Measurements from ENCODE around the gene TUBGCP6. TPM values are rescaled to one million over a fixed set of nuclear protein-coding genes. Genes with fewer than 3 reads are reported as not detected.
"Not testable (repeated sequence)": the region's sequence is repeated elsewhere in the genome, so short reads cannot be mapped to it uniquely, and the experiment has no call there.

Gene TUBGCP6
- total RNA-seq, 1 donor from 2014 or later, result 48.5 TPM

DNA sequence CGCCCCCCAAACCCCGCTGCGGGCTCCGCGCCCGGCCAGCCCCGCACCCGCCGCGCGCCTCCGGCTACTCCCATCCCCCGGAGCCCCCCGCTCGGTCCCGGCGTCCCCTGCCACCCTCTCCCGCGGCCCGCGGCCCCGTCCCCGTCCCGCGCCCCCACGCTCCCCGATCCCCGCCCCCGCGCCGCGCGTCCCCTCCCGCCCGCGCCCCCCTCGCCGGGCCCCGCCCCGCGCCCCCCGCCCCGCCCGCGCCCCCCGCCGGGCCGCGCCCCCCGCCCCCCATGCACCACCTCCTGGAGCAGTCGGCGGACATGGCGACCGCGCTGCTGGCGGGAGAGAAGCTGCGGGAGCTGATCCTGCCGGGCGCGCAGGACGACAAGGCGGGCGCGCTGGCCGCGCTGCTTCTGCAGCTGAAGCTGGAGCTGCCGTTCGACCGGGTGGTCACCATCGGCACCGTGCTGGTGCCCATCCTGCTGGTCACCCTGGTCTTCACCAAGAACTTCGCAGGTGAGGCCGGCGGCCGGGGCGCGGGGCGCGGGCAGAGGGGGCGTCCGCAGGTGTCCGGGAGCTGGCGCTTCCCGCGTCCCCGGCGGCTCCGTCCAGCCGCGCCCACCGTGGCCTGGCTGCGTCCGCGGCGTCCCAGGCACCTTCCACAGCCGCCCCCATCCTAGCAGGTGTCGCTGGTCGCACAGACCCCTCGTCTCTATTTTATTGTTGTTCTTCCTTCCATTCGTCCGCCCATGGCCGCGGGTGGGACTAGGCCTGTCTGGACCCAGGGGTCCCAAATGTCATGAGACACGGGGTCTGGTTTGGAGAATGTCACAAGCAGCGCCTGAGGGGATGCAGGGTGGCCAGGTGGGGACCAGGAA lies 74.1 kb downstream of the TUBGCP6 start, which contains the start of gene PANX2:
TSS of gene PANX2 (plus strand) at position 279 of the 866 bp plus-strand sequence. CDS start at position 279, 0 bp downstream.
- no peak within 1 kb of the TSS for H3K27ac Mint-ChIP-seq (ENCODE audit: unreplicated experiment)
- no peaks in the 10 kb centered on the region for H3K9me3 Mint-ChIP-seq (ENCODE audit: unreplicated experiment)
- H3K27me3 Mint-ChIP-seq (ENCODE audit: unreplicated experiment), result peaks cover 29% of the 10 kb centered on the region
- DNase-seq (ENCODE audit: low spot score), result no peak
- H3K4me3 Mint-ChIP-seq (ENCODE audit: unreplicated experiment), result peak within 1 kb of the TSS; percentile 85
- no peaks in the 10 kb centered on the region for H3K36me3 Mint-ChIP-seq (ENCODE audit: low read depth, unreplicated experiment)
- TF ChIP-seq, protein P1, sequence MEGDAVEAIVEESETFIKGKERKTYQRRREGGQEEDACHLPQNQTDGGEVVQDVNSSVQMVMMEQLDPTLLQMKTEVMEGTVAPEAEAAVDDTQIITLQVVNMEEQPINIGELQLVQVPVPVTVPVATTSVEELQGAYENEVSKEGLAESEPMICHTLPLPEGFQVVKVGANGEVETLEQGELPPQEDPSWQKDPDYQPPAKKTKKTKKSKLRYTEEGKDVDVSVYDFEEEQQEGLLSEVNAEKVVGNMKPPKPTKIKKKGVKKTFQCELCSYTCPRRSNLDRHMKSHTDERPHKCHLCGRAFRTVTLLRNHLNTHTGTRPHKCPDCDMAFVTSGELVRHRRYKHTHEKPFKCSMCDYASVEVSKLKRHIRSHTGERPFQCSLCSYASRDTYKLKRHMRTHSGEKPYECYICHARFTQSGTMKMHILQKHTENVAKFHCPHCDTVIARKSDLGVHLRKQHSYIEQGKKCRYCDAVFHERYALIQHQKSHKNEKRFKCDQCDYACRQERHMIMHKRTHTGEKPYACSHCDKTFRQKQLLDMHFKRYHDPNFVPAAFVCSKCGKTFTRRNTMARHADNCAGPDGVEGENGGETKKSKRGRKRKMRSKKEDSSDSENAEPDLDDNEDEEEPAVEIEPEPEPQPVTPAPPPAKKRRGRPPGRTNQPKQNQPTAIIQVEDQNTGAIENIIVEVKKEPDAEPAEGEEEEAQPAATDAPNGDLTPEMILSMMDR (IDR thresholded peaks at IDR 0.05; ENCODE audit: unreplicated experiment), result no peak
- H3K4me1 Mint-ChIP-seq (ENCODE audit: unreplicated experiment), result no peaks in the 10 kb centered on the region

DNA sequence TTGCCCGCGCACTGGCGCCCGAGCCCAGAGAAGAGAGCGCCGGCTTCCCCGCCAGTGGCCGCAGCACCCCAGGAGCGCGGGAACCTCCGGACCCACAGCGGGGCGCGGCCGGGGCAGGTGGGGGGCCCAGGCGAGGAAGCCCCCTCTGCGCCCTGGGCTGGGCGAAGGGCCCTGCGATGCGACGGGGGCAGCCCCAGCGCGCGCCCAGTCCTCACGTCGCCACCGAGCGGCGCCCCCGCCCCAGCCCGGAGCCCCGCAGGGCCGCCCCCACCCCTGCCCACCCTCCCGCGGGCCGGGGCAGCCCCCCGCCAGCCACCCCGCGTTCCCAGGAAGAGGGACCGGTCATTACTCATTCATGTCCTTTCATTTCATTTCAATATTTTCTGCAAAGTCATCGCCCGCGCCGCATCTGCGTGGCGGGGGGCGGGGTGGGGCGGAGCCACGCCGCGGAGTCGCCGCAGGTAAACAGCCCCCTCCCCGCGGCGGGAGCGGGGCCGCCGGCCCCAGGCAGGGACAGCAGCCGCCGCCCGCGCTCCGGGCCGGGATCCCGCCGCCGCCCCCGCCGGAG lies 75.0 kb downstream of the TUBGCP6 start:
- Mint-ChIP-seq H3K36me3 (ENCODE audit: low read depth, unreplicated experiment) (no peaks in the 10 kb centered on the region), H3K9me3 (ENCODE audit: unreplicated experiment) (no peaks in the 10 kb centered on the region), H3K27ac (ENCODE audit: unreplicated experiment) (no peak overlapping the region), H3K4me3 (ENCODE audit: unreplicated experiment) (no peak overlapping the region), H3K27me3 (ENCODE audit: unreplicated experiment) (peaks cover 31% of the 10 kb centered on the region), H3K4me1 (ENCODE audit: unreplicated experiment) (no peaks in the 10 kb centered on the region)
- TF ChIP-seq, protein P1 (IDR thresholded peaks at IDR 0.05; ENCODE audit: unreplicated experiment), result no peak
- DNase-seq (ENCODE audit: low spot score), result no peak

DNA sequence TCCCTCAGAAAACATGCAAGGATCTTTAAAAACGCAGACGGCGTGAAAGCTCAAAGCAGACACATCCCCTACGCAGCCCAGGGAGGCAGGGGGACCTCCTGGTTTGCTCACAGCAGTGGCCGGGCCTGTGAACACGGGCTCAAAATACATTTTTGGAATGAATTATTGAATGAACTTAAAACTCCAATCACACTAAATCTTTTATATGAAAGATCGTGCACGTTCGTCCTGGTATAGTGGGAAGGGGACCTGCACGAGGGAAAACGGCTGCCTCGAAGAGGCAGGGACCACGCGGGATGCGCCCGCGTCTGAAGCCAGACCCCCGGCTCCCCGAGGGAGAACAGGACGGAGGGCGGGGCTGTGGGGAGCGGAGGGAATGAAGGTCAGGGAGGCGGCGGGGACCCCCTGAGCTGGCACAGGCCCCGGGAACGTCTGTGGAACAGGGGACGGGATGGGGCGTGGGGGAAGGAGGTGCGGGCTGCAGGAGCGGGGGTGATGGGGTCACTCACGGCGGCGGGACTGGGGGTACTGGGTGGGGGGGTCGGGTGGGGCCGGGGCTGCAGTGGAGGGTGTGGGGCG lies 75.6 kb downstream of the TUBGCP6 start:
- Mint-ChIP-seq H3K4me3 (ENCODE audit: unreplicated experiment) (peak overlapping the region; percentile 31), H3K27ac (ENCODE audit: unreplicated experiment) (no peak overlapping the region), H3K27me3 (ENCODE audit: unreplicated experiment) (peaks cover 27% of the 10 kb centered on the region), H3K9me3 (ENCODE audit: unreplicated experiment) (no peaks in the 10 kb centered on the region), H3K36me3 (ENCODE audit: low read depth, unreplicated experiment) (no peaks in the 10 kb centered on the region), H3K4me1 (ENCODE audit: unreplicated experiment) (no peaks in the 10 kb centered on the region)
- no peak for DNase-seq (ENCODE audit: low spot score)
- TF ChIP-seq, protein P1 (IDR thresholded peaks at IDR 0.05; ENCODE audit: unreplicated experiment), result no peak

DNA sequence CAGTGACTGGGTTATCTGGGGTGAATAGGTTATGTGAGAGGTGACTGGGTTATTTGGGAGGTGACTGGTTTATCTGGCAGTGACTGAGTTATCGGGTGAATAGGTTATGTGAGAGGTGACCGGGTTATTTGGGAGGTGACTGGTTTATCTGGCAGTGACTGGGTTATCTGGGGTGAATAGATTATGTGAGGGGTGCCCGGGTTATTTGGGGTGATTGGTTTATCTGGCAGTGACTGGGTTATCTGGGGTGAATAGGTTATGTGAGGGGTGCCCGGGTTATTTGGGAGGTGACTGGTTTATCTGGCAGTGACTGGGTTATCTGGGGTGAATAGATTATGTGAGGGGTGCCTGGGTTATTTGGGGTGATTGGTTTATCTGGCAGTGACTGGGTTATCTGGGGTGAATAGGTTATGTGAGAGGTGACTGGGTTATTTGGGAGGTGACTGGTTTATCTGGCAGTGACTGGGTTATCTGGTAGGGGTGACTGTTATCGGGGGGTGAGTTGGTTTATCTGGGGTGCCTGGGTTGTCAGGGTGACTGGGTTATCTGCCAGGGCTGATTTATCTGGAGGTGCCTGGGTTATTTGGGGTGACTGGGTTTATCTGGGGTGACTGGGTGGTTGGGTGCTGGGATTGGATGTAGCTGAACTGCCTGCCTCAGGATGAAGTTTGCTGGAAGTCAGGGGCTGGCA lies 76.2 kb downstream of the TUBGCP6 start:
- H3K36me3 Mint-ChIP-seq (ENCODE audit: low read depth, unreplicated experiment); H3K4me1 Mint-ChIP-seq (ENCODE audit: unreplicated experiment); H3K9me3 Mint-ChIP-seq (ENCODE audit: unreplicated experiment); H3K27ac Mint-ChIP-seq (ENCODE audit: unreplicated experiment); DNase-seq (ENCODE audit: low spot score): not testable (repeated sequence)
- Mint-ChIP-seq H3K4me3 (ENCODE audit: unreplicated experiment) (peak overlapping the region; percentile 31), H3K27me3 (ENCODE audit: unreplicated experiment) (peaks cover 27% of the 10 kb centered on the region)

DNA sequence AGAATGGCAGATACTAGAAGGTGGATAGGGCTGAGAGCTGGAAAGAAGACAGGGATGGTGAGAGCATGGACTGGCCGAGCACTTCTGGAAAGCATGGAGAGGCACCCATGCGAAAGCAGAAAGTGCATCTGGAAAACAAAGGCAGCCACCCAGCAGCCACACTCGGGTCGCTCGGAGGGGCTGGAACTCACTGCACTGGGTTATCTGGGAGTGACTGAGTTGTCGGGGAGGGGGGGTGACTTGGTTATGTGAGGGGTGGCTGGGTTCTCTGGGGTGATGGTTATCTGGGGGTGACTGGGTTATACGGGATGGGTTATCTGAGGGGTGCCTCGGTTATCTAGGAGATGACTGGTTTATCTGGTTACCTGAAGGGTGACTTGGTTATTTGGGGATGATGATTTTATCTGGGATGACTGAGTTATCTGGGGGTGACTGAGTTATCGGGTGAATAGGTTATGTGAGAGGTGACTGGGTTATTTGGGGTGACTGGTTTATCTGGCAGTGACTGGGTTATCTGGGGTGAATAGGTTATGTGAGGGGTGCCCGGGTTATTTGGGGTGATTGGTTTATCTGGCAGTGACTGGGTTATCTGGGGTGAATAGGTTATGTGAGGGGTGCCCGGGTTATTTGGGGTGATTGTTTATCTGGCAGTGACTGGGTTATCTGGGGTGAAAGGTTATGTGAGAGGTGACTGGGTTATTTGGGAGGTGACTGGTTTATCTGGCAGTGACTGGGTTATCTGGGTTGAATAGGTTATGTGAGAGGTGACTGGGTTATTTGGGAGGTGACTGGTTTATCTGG lies 76.9 kb downstream of the TUBGCP6 start:
- TF ChIP-seq, protein P1 (IDR thresholded peaks at IDR 0.05; ENCODE audit: unreplicated experiment), result no peak
- H3K36me3 Mint-ChIP-seq (ENCODE audit: low read depth, unreplicated experiment), result no peaks in the 10 kb centered on the region
- H3K27me3 Mint-ChIP-seq (ENCODE audit: unreplicated experiment), result peaks cover 28% of the 10 kb centered on the region
- no peaks in the 10 kb centered on the region for H3K4me1 Mint-ChIP-seq (ENCODE audit: unreplicated experiment)
- no peaks in the 10 kb centered on the region for H3K9me3 Mint-ChIP-seq (ENCODE audit: unreplicated experiment)
- H3K4me3 Mint-ChIP-seq (ENCODE audit: unreplicated experiment), result peak overlapping the region; percentile 78
- no peak for DNase-seq (ENCODE audit: low spot score)
- no peak overlapping the region for H3K27ac Mint-ChIP-seq (ENCODE audit: unreplicated experiment)

Data from endothelial cell (in vitro differentiated cells).